Stimulated activated CD8-positive, alpha-beta memory T cell treated with anti-CD3 and anti-CD28 coated beads, Interleukin-12 subunit alpha, Interleukin-12 subunit beta, amount 100 ng/mL, for 4 hours (primary cell): ENCODE data around the gene IGF2.
A peak's percentile ranks its signal among the peaks of the same experiment; 100 is the strongest.

Experiments used
- DNase-seq: peaks from one replicate; pipeline ENCODE4 v3.0.0-alpha.2; 2020; ENCODE audit warnings: low read depth

Gene IGF2

DNA sequence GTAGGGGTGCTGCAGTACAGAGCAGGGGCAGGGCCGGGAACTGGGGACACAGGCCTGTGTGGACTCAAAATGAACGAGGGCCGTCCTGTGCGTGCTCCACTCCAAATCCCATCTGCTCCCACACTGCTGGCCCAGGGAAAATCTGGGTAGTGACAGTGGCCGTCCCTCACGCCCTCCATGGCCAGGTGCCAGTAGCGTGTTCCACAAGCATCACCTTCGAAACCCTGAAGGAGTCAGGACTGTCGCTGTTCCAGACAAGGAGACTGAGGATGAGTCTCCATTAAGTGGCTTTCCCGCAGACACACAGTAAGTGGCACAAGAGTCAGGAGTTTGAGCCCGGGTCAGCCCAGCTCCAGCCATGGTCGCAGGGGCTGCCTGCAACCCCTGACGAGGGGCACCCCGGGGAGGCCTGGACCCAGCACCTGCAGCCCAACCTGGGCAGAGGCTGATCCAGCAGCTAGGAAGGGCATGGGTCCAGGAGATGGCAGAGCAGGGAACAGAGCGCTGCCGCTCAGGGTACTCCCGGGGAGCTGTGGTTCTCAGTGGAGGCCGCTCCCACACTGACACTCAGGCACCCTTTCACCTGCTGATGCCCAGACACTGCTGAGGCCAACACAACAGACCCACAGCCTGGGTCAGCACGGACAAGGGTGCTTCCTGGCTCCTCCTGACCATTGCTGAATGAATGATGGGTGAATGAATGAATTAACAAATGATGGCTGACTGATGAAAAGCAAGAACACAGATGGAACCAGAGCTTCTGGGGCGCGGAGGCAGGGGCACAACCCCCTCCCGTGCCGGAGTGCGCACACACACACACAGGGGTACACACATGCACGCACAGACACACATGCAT, 35.3 kb downstream of the IGF2 start:
- no peak for DNase-seq

DNA sequence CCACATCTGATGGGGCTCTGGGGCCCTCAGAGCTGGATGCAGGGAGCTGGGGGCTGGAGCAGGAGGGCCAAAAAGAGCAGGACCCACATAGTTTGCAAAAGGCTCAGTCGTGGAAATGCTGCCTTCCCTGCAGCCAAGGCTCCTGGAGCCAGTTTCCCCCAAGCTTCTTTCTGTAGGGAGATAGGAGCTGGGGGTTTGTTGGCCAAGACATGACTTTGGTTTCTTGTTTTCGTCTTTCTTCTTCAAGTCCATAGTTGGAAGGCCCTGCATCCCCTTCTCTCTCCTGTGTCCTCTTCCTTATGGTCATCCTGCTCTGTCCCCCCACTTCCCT, 36.3 kb downstream of the IGF2 start:
- no peak for DNase-seq

DNA sequence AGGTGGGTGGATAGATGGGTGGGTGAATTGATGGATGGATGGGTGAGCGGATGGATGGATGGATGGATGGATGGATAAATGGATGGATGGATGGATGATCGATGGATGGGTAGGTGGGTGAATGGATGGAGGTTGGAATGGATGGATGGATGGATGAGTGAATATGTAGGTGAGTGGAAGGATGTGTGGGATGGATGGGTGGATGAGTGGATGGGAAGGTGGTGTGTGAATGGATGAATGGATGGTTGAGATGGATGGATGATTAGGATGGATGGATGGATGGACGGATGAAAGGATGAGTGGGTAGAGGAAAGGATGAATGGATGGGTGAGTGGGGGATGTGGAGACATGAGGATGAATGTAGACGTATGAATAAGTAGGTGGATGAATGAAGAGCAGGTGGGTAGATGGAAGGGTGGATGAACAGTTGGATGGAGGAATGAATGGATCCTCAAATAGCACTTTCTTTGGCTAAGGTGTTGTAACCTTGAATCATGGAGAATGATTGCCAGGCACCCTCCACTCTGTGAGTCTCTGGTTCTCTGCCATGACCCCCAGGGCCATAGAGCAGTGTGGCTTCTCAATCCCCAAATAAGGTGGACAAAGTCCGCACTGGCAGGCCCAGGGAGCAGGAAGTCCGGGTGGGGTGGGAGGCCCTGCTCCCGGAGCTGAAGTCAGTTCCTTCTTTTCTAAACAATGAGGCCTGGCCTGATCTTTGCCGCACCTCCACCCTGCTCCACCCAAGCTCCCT, 36.9 kb downstream of the IGF2 start:
- DNase-seq: no peak

DNA sequence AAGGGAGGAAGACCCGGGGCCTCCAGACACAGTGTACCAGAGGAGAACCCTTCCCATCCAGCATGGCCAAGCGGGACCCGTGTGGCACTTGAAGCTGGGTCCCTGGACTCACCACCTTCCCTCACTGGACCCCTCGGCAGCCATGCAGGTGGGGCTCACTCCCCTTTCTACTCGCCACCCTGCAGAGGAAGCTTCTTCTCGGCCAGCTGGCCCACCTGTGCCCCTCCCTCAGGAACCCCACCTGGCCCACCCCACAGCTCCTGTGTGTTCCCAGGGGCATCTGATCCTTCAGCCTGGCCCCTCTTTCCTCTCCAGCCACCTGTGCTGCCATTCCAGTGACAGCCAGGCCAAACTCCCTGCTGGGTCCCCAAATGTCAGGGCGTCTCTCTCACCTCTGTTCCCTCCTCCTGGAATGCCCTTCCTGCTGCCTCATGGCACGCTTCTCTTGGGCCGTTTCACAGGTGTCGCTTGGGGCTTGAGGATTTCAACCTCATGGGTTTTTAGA, 38.0 kb downstream of the IGF2 start:
- no peak for DNase-seq

DNA sequence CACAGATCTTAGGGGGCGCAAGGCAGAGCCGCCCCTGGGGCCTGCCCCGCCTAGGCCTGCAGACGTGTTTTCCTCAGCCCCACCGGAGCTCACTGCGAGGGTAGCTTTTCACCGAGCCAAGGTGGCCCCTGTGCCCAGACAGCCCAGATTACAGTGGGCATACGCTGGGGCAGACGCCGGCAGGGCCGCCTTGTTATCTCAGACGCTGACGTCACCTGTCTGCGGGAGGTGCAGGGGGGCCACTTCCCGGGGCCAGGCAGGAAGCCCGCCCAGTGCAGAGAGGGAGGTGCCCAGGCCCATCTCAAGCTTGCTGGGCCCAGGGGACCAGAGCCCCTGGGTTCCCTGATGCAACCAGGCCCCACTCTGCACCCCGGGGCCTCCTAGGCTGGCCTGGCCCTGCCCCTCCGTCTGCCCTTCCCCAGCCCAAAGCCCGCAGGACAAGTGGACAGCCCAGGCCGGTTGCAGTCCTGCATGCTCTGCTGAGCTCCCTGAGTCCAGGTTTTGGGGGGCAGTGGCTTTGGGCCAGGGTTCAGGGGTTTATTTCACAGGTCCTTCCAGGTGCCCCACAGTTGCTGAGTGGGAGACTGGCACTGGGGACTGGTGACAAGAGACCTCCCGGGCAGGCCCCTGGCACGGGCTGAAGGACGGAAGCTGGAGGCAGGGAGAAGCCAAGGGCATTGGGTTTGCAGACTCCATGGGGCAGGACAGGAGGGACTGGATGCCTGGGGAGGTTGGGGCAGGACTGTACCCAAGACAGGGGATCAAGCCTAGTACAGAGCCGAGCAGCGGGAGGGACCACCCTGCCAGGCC, 38.6 kb downstream of the IGF2 start:
- DNase-seq: no peak

DNA sequence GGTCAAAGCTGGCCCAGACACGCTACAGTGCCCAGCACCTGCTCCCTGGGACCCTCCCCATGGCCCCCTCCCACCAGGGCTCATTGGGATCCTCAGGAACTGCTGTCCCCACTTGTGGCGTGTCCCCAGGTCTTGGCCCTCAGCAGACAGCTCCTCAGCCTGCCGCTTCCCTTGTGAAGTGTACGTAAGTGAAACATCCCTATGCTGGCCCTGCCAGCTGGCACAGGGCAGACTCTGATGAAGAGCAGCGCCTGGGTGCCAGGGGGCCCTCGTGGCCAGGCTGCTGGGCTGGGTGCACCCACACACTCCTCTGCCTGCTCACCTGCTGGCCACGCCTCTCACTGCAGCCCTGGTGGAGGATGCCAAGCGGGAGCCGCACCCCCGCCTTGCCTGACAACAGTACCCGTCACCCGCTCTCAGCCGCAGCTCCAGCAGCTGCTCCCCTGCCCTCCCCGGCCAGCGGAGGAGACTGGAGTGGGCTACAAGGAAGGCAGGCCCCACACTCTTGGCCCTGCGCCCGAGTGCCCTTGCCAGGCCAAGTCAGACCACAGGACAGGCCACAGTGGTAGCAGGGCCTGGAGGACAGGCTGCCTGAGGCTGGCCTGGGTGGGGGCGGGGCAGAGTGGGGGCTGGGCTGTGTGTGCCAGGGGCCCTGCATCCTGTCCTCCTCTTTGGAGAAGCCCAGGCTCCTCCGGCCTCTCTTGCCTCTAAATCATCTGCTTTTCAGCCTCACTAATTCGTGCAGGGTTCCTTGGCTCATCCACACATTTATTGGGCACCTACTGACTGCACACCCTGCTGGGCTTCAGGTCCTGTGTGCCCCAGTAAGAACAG, 39.5 kb downstream of the IGF2 start:
- no peak for DNase-seq

DNA sequence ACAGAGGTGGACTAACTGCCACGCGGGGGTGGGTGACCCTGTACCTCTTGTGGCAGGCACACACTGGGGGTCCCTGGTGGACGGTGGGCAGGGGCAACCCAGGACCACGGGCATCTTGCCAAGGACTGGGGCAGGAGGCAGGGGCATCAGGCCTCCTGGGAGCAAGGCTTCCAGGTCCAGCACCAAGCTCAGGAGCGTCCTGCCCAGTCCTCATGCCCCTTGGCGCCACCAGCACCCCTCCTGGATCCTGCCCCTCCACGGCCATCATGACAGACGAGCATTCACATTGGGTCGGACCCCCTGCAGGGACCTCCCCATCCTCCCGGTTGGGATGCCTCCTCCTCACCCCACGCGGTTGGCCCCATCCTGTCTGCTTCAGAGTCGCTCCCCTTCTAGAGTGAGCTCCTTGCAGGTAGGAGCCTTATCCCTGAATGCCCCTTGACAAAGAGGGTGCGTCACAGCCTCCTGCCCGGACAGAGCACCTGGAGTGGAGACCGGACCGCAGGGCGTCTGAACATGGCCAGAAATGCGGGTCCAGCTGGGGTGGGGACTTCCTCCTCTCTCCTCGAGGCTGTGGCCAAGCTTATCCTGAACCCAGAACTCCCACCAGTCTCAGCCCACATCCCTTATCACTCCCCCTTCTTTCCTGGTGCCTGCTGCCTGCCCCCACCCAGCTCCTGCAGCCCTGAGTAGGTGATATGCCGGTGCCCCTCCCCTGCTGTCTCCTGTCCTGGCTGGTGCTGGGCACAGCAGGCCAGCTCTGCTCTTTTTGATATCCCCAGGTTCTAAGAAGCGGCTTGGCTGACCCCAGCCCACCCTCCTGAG, 40.3 kb downstream of the IGF2 start:
- DNase-seq: no peak

DNA sequence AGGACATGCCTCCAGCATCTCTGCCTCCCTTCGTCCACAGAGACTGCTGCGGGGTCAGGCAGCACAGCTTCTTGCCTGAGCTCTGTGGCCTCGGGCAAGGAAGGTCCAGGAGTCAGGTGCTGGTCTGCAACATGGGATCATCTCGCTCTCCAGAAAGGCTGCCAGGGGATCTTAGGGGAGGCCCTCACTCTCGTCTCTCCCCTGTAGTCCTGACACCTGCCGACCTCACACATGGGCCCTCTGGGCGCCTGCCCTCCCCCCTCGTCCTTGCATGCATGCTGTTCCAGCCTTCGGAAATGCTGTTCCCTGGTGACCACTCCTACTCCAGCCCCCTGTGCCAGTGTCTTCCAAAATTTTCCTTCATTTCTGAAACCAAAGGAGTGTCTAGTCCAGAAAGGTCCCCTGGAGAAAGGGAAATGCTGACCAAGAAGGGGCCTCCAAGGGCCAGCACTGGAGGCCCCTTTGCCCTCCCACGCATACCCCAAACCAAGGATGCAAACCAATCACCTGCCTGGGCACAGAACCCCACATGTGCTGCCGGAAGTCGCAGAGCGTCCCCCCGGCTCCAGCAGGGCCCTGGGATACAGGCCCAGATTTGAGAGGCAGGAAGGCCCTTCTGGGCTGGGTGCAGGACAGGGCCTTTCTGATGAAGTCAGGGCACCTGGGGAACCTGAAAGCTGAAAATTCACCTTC, 41.0 kb downstream of the IGF2 start:
- no peak for DNase-seq

DNA sequence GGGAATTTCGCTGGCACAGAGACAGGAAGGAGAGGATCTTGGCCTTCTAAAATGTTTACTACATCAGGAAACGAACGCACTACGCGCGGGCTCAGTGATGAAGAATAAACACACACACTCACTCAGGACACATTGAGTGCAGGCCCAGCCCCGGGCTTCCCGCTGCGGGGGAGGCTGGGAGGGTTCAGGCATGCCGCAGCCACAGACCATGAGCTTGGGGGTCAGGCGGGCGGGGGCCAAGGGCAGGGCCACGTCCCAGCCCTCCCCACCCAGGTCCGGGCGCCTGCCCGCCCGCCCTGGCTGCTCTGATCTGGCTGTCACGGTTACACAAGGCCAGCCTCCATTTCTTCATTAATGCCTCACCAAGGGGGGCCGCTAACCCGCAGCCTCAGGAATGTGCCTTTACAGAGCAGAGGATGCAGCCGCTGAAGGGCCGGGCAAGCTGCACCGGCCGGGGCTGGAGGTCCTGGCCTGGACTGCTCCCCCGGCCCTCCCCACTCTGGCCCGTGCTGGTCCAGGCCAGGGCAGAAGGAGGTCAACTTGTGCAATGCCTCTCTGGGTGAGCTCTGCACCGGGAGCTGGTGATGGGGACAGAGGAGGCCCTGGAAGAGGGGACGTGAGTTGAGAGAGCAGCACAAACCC, 41.7 kb downstream of the IGF2 start:
- DNase-seq: no peak

DNA sequence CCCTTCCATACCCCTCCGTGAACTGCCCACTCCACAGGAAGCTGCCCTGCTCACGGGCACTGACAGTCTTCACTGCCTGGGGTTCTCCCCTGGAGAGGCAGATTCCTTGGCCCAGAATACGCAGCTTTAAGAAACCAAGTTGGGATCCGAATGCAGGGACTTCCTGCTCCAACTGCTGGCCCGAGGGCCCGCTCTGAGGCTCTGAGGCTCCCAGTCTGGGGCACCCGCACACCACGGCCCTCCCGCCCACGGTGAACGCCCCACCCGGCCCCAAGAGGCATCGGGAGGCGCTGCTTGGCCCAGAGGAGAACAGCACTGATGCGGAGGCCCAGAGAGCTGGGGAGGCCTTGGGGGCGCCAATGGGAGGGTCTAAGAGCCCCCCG, 42.3 kb downstream of the IGF2 start:
- no peak for DNase-seq

DNA sequence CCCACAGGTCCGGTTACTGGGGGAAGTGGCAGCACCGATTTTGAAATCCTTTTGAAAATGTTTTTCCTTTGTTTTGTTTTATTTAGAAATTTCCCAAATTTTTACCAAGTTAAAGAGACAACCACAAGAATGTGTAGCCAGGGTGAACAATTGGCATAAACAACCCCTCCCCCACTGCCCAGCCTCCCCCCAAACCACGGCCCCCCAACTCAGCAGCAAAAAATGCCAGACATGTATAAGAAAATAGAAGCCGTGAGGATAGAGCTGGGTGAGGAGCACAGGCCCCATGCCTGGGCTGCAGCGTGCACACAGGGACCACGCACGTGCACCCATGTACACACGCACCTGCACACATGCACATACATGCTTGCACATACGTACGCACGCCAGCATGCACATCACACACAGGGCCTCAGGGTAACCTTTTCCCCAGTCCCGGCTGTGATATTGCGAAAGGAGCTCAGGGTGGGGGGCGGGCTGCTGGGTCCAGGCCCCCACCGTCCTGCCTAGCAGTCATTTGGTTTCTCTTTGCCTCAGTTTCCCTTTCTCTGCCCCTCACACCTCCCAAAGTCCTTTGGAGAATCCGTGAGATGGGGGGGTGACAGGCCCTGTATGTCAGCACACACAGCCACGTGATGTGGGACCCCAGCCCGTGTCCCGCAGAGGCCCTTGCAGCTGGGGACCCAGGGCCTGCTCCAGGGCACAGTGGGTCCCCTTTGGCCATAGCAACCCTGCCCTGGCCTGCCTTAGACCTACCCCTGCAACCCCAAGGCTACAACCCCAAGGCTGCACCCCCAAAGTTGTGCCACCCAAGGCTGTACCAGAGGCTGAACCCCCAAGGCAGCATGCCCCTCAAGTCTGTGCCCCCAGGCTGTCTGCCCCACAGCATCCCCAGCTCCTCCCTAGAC, 42.9 kb downstream of the IGF2 start:
- no peak for DNase-seq

DNA sequence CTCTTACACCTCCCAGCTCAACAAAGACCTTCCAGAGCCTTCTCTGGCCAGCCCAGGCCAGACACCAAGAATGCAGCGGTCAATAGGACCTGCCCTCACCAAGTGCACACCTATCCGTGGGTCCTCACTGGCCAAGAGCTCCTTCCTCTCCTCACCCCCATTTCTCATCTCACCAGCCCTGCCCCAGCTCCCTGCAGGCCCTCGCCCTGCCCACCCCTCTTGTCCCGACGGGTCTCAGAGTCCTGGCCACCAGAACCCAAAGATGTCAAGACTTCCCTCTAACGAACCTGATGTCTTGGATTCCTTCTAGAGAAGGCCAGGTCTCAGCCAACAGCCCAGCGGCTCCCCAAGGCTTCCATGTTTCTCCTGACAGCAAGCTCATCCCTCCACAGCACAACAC, 43.6 kb downstream of the IGF2 start:
- DNase-seq: no peak

DNA sequence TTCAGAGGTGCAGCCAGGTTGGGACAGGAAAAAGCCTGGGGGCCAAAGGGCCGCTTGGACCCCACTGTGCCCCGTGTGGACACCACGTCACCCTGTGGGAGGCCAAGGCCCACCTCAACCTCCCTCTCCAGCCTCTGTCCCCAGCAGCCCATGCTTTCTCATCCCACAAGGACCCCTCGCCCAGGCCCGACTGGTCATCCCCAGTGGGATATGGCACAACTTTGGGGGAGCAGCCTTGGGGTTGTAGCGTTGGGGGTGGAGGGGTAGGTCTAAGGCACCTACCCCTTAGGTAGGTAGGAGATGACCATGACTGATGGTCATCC, 44.0 kb downstream of the IGF2 start:
- DNase-seq: no peak

DNA sequence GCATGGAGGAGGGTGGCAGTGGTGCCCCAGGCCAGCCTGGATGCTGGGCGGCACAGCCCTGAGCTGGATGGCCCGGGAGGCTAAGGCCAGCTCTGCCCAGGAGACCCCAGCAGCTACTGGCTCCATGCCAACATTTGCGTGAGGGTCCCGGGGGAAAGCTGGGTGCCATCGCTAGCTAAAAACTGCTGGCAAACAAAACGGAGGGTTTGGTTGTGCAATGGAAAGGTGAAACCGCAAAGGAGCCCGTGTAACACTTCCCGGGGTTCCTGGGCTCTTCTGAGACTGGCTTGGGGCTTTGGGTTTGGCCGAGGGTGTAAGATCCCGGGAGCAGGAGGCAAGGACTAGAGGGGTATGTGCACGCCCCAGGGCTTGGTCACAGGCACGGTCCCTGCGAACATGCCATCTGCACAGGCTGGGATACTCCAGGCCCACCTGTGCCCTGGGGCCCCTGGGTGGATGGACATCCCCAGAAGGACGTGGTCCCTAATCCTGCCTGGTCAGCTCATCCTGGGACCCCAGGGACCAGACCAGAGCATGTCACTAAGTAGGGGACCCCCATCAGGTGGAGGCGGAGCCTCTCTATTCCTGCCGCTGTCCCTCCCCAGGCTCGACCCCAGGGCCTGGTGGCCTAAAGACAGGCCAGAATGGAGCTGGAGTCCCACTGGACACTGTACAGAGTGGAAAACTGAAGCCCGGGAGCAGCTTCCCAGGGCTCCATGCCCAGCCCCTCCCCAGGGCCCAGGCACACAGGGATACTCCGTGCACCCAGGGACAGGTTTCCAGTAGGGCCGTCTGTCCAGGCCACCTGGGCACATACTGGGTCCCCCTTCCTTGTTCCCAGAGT, 44.6 kb downstream of the IGF2 start:
- DNase-seq: no peak

DNA sequence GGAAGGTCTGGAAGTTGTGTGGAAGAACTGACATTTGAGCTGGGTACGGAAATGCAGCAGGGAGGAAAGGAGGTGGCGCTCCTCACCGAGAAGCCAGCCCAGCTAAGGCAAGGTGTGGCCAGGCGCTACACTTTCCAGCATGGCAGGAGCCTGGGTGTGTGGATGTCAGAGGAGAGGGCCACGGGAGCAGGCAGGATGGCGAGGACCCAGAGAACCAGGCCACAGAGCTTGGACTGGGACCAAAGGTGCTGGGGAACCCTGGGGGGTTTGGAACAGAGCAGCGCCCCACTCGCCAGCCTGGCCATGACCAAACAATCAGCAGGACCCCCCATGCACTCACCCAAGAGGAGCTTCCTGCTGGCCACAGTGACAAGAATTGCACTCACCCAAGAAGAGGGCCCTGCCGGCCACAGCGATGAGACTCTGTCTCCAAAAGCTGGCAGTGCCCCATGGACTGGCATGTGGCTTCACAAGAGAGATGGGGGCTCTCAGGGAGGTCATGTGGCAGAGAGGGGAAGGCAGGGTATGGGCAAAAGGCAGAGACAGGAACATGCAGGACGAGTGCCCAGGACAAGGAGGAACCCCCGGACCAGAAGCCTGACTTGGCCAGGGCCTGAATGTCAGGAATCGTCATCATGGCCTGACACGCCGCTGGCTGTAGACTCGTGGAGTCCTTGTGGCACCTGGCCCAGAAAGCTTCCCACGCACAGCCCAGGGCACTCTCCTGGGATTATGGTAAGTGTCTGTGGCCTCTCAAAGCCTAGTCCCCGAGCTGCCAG, 45.4 kb downstream of the IGF2 start:
- no peak for DNase-seq

DNA sequence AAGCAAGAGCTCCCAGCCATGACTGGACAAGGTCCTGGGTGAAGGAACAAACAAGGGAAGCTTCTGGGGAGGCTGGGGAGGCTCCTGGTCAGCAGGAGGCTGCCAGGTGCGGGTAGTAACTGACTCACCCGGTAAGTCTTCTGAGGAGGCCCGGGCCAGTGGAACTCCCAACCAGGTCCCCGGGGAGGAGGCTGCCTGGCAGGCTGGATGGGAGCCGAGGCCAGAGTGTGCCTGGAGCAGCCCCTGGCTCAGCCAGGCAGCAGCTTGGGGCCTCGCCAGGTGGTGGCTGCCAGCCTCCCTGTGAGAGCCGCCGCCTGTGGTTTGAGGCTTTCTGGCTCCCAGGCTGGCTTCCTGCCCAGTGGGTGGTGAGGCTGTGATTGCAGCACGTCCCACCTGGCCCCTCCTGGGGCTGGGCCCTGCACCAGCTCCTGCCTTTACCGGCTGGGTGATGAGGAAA, 46.2 kb downstream of the IGF2 start:
- peak; percentile 21 for DNase-seq

DNA sequence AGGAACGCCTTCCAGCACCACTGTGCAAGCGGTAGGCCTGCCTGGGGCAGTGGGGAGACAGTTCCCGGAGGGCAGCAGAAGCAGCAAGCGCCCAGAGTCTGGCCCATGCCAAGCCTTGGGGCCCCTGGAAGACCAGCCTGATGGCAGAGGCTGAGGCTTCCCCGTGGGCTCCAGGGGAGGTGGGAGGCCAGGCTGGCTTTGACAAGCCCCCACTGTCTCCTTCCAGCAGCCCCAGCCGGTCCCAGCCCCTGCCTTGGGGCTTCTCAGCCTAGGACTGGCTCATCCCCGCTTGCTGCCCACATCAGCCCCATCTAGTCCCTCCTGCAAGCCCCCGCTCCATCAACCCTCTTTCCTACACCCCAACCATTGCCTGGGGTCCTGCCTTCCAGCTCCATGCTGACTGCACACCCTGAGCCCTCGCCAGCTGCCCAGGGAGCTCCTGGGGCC, 46.7 kb downstream of the IGF2 start:
- no peak for DNase-seq
